HPDE6-E6E7 (cell line): ENCODE data around the gene ADH1C.
"Not testable (repeated sequence)": the region's sequence is repeated elsewhere in the genome, so short reads cannot be mapped to it uniquely, and the experiment has no call there.

Source experiments
- DNase-seq: peaks from one replicate; pipeline ENCODE4 v3.0.0; 2011; ENCODE audit warnings: missing footprints; ENCODE audit errors: extremely low spot score

Gene ADH1C

DNA sequence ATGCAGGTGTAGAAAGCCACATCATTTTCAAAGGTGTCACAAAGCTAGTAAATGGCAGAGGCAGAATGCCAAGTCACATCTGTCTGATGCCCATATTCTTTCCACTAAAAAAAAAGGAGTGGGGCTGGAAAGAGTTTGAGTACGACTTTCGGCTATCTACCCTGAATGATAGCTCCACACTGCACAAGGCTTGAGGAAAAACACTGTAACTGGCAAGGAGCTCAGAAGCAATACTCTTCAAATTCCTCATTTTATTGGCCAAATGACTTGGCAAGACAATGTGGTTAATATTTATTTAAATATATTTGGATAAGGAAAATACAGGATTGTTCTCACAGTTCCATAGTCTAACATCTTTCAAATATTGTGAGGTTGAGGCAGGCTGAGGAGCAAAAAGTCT, 5.4 kb upstream of the ADH1C start:
- no peak for DNase-seq

- no peak for DNase-seq
Observed at GRCh38 chr4:99356992-99357391, 4.4 kb upstream of the ADH1C start.

DNA sequence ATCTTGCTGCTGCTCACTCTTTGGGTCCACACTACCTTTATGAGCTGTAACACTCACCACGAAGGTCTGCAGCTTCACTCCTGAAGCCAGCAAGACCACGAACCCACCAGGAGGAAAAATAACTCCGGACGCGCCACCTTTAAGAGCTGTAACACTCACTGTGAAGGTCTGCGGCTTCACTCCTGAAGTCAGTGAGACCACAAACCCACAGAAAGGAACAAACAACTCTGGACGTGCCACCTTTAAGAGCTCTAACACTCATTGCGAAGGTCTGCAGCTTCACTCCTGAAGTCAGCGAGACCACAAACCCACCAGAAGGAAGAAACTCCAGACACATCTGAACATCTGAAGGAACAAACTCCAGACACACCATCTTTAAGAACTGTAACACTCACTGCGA, 3.6 kb upstream of the ADH1C start:
- DNase-seq: not testable (repeated sequence)

DNA sequence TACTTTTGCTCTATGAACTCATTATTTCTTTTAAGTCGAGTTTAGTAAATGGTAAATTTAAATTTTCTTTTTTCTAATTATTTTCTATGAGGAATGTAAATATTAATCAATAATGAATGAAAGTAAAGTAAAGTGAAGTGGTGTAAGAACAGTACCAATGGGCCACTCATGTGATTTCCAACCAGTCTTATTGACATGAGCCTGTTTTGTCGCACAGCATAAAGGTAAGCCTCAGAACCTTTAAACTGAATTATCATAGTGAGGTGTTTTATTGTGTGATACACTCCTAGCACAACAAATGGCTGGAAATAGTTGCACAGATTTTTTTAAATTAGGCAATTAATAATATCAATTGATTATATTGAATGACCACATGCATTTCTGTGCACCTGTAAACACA, 1.1 kb downstream of the ADH1C start:
- no peak for DNase-seq

- DNase-seq: no peak
Observed at GRCh38 chr4:99349338-99349737, 3.2 kb downstream of the ADH1C start.

DNA sequence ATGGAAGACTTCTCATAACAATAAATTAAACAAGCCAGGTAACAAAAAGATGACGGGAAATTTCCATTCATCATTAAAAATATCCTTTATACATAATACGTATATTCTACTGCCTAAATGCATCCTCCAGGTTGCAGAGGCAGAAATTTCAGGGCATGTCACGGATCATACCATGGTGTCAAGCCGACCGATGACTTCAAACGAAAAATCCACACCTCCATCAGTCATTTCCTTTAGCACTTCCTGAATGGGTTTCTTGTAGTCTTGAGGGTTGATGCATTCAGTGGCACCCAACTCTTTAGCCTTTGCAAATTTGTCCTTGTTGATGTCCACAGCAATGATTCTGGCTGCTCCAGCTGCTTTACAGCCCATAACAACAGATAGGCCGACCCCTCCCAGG, 9.9 kb downstream of the ADH1C start:
- not testable (repeated sequence) for DNase-seq

DNA sequence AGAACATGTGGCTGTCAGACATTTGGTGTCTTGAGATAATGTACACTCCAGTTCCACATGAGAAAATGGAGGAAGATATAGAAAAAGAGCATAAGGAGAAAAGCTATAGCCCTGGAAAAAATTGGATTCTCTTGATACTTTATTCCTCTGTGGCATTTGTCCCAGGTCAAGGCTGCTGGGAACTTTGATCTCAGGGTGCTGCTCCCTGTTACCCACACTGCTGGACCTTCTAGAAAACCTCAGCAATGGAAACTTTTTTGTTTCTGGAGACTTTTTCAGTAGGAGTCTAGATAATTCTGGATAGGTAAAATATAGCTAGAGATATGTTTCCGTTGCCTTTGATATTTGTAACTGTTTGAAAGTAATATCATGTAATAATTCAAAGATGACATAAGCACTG, 11.1 kb downstream of the ADH1C start:
- DNase-seq: no peak

DNA sequence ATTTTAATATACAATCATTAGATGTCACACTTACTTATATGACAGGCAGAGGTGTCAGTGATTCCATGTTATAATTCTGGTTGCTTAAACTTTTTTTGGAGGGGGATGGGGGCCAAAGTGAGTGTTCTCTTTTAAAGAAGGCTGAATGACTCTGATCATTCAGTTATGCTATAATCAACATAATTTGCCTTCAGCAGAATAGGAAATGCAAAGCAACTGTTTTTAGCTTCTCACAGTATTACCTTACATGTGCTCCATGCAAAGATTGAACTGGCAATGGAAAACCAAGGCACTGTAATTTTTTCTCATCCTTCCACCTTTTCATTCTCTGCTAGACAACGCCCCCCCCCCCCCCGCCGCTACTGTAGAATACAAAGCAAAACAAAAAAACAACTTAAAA, 13.4 kb downstream of the ADH1C start:
- DNase-seq: no peak

DNA sequence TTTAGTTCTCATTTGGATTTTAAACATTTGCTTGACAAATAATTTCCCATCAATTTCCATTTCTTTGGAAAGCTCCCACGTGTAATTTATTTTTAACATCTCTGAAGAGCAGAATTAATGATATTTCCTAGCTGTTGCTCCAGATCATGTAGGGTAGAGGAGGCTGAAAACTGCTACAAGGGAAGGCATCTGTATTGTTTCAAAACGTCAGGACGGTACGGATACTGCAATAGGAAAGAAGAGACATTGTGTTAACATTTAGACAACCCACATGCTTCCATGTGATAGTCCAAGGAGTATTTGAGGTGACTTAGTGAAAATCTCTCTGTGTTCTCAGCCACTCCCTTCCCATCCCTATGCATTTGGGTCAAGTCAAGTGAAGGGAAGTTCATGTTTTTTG, 16.0 kb downstream of the ADH1C start:
- no peak for DNase-seq

DNA sequence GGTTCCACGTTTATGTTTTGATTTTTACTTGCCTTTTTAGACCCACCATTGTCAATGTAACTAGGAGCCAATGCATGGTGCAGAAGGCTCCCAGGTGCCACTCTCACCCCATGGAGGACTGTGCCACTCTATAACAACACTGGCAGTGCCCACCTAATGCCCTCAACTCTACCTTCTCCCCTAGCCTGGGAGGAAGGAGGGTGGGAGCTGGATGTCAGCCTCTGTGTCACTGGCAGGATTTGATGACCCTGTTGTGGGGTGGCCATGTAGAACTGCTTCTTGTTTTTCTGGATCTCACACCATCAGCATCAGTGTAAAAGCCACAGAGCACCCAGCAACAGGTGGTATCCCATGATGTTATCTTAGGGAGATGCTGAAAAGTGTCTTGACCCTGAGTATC, 17.7 kb downstream of the ADH1C start:
- DNase-seq: no peak

GRCh38 chr4:99330648-99331047, 21.9 kb downstream of the ADH1C start:
- no peak for DNase-seq

GRCh38 chr4:99329876-99330275, 22.7 kb downstream of the ADH1C start:
- DNase-seq: no peak

DNA sequence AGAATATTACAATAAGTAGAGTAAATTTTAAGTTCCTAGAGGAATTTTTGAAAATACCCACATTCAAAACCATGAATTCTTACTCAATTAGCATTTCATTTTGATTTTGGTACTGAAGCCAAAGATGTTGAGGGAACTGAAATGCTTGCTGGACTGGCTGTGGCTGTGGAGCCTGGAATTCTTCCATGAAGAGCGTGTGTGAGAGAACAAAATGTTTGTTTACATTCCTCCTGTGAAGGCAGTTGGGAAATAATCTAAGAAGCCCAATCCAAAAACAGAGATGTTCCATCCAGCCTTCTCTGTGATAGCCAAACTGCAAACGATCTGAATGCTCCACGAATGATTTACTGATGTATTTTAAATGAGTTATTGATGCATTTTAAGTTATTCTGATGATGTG, 27.6 kb downstream of the ADH1C start:
- no peak for DNase-seq

GRCh38 chr4:99324361-99324760, 28.2 kb downstream of the ADH1C start:
- DNase-seq: no peak

DNA sequence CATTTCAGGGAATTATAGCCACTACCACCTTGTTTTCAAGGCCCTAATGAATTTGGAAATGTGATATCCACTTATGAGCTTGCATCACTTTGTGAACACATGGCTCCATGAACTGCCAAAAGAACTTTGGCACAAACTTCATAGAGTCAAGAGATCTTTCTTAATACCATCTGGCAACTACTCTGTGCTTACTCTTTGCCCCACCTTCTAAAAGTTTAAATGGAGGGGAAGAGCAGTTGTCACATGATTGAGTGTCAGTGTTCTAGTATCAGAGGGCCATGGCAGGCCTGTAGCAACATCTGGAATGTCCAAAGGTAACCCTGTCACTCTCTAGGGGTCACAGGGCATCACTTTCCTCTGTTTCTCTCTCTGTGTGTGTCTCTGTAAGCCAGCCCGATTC, 28.8 kb downstream of the ADH1C start:
- DNase-seq: no peak

- DNase-seq: no peak
Observed at GRCh38 chr4:99321241-99322191, 31.0 kb downstream of the ADH1C start, which contains the start of gene ADH1B. ADH1B (minus strand) TSS chr4:99321401; CDS start chr4:99321331, 70 bp downstream.

GRCh38 chr4:99317811-99318210, 34.7 kb downstream of the ADH1C start:
- DNase-seq: not testable (repeated sequence)

- DNase-seq: no peak
Observed at GRCh38 chr4:99317354-99317753, 35.2 kb downstream of the ADH1C start.

DNA sequence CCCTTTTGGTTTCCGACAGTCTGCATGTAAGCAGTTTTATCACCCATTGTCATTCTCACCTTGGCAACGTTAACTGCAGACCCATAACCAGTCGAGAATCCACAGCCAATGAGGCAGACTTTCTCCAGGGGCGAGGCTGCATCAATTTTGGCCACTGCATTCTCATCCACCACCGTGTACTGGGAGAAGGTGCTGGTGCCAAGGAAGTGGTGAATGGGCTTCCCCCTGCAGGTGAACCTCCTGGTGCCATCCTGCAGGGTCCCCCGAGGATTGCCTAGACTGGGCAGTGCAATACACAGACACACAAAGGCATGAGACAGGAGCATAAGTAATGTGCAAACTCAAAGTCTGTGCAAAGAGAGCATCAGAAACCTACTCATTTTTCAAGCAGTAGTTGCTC, 36.7 kb downstream of the ADH1C start:
- DNase-seq: no peak

- DNase-seq: no peak
Observed at GRCh38 chr4:99314211-99314610, 38.3 kb downstream of the ADH1C start.

DNA sequence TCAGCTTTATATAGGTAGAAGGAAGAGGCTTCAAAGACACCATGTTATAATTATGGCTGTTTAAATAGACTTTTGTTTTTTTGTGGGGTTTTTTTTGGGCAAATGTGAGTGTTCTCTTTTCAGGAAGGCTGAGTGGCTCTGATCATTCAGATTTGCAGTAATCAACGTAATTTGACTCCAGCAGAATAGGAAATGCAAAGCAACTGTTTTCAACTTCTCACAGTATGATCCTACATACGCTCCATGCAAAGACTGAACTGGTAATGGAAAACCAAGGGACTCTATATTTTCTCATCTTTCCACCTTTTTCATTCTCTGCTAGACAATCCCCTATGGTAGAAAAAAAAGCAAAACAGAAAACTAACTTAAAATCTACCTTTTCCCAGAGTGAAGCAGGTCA, 42.2 kb downstream of the ADH1C start:
- no peak for DNase-seq

GRCh38 chr4:99305638-99306400, 46.7 kb downstream of the ADH1C start:
- no peak for DNase-seq
